AG08395 (cell line): ENCODE measurements around the gene TRIM41.
"Not testable (repeated sequence)": the region's sequence is repeated elsewhere in the genome, so short reads cannot be mapped to it uniquely, and the experiment has no call there.

Source experiments
- DNase-seq: peaks from one replicate; pipeline ENCODE4 v3.0.0; 2012; ENCODE audit warnings: mixed read lengths, low spot score

Gene TRIM41

DNA sequence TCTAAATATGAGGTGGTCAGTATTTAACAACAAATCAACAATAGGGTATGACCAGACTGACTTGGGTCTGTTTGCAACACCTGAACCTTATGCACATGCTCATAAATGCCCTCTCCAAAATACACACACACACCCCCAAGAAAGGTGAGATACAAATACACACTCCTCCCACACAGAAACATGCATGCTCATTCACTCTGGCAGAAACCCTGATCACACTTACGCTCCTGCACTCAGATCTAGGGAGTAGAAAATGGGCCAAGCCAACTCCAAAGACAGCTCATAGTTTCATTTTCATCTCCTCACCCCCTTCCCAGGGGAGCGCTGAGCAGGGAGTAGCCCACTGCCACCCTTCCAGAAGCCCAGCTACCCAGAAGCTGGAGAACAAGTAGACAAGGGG lies 29.4 kb upstream of the TRIM41 start:
- no peak for DNase-seq

DNA sequence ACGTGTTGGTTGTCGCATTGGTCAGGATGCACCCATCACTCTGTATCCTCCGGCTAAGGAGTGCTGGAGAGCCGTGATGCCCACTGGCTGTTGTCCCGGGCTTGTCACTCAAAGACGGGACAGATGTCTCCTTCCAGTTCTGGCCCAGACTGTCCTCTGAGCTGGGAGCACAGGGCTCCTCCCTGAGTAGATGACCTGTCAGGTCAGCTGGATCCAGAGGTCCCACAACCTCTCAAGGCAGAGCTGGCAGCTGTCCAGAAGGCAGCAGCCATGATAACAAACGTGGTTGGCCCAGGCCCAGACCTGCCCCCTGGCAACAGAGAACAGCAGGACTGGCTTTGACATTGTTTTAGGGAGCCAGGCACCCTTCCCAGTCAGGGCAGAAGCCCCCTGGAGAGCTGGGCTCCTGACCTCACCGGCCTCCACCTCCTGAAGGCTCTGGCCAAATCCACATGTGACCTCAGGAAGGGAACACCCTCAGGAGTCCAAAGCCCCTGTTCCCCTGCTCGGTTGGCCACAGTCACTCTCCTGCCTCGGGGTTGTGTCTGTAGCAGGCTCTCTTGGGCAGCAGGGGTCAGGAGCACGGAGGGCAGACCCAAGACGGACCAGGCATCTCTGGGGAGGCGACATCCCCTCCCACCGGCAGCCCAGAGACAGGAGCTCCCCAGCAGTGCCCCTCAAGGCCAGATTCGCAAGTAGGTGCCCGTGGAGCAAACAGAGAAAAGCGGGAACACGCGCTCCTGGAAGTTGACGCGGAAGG lies 28.4 kb upstream of the TRIM41 start:
- no peak for DNase-seq

DNA sequence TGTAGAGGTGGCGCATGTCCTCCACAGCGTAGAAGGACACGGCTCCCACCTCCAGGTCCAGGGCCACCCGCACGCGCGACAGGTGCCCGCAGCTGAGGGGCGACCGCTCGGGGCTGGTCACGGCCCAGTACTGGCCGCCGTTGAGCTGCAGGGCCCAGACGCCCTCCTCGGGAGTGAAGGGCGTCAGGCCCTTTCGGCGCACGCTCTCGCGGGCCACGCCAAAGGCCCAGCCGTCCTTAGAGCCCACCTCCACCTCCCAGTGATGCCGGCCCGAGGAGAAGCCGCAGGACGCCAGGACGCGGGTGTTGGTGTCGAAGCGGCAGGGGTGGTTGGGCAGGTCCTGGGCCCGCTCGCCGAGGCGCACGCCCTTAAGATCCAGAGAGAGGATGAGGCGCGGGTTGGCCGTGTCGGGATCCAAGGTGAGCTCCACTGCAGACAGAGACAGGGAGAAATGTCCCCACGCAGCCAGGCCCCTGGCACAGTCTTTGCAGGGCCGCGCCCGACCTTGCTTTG lies 27.8 kb upstream of the TRIM41 start:
- DNase-seq: no peak

DNA sequence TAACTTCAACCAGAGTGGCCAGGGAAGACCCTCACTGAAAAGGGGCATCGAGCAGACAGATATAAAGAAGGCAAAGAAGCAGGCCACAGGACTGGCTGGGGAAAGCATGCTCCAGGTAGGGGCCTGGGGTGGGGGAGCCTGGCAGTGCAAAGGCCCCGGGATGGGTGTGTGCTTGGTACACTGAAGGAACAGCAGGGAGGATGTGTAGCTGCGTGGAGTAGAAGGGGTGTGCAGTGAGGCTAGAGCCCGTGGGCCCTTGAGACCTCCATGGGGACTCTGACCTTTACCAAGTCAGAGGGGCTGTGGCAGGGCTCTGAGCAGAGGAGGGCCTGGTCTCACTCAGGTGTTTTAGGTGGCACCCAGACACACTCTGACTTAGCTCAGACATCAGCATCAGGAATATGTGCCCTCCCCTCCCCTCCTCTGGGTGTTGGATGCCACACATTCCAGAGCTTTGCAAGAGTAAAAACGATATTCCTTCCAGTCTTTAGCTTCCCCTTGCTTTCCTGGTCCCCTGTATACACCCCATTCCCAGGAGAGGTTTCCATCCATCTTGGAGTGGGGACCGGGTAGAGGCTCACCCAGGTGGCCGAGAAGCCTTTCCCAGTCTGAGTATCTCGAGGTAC lies 25.6 kb upstream of the TRIM41 start:
- no peak for DNase-seq

DNA sequence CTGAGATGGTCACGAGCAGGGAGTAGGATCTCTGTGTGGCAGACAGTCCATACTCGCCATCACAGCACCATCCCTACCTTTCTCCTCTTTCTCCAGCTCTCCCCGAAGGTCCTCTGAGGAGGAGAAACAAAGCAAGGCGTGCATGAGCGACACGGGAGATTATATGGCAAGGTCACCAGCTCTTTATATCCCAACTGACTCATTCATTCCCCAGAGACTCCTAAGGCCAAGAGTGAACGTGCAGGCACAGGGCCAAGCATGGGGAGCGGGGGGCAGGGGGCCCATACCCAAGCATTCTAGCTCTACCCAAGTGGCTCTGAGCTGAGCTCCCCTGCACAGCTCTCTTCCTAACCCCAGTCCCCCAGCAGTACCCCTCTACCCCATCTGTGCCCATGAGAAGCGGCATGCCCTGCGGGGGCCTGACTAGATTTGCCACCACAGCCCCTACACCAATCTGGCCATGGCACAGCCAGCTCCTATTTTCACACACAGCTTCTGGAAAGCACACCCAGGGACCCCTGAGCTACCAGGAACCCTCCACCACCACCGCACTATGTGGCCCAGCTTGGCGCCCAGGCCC lies 24.9 kb upstream of the TRIM41 start:
- DNase-seq: no peak

DNA sequence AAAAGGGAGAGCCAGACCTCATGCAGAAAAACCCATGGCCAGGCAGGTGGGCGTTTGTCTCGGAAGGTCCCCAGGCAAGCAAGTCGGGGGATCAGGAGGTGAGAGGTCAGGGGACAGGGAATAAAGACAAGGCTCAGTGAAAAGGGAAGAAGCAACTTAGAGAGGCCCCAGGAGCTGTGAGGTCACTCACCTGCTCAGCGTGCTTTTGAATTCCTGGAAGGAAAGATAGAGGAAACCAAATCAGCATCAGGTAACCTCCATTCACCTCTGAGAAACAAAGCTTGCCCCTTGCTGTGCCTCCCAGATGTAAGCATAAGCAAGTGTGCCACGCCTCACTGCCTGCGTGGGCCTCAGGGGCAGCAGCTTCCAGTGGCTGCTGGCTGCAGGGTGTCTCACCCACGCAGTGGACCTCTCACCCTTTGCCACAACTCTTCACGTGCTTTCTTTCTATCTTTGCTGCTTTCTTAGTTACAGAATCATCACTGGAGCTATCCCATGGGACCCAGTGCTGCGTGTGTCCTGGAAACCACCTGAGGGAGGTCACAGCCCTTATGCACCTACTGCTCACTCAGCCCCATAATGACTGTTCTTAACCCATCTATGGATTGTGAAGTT lies 24.1 kb upstream of the TRIM41 start:
- DNase-seq: no peak

DNA sequence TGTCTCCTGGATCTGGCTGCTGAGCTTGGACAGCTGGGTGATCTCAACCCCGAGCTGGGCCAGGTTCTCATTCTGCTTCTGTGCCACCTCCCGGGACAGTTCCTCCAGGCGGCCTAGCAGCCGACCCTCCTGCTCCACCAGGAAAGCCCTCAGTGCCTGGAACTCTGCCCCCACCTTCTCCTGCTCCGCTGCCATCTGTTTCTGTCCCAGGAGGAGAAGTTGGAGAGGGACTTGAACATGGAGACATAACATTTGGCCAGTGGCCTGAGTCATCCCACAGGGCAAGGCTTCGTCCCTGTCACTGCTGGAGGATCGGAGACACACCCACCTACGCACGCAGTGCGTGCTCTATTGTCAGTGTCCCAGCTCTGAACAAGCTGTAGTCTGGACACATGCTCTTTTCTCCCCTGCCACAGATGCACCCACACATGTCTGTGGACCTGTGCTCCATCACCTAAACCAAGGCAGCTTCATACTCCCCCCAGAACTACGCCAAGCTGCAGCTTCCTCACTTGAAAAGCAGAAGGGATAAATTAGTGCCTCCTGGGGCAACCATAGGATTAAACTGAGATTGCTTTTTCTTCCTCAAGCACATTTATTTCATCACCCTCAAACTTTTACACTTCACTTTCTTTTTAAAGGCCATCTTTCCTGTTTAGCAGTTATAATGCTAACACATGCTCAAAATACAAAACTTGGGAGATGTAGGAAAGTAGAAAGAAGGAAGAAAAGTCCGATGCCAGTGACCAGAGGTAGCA lies 23.0 kb upstream of the TRIM41 start:
- no peak for DNase-seq

DNA sequence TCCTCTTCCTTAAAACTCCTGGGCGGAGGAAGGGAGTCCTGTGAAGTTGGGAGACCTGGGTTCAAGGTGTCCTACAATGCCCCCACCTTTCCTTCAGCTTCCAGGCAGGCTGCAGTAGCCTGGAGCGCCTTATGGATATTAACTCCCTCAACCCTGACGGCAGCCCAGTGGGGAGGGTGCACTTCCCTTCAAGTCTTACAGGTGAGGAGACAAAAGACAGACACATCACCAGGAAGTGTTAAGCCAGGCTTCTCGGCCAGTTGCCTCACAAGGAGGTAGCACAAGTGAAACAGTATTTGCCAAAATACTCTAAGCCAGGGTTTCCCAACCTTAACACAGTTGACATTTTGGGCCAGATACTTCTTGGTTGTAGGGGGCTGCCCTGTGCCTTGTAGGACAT lies 22.3 kb upstream of the TRIM41 start:
- no peak for DNase-seq

DNA sequence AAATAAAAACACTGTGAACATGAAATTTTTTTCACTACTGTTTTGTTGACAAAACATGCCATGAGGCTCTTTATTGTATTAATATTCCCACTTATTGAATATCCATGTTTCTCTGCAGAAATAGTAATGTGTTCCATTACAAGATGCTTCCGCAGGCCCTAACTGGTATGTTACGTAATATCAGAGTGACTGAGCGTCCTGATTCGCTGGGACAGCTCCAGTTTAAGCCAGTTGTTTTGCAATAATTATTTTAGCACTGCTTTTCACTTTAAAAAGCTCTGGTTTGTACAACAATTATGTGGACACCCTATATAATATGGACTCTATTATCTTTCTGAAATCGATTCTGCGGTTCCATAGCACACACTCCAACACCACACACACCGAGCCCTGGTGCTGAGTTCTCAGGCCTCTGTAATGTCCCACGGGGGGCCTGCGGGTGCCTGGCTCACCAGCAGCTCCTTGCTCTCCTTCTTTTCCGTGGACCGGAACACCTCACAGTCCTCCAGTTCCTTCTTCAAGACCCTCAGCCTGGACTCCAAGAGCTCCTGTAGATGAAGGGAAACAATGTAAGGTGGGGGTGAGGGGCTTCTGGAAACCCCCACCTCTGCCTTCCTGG lies 19.9 kb upstream of the TRIM41 start:
- peak; percentile 66 for DNase-seq

DNA sequence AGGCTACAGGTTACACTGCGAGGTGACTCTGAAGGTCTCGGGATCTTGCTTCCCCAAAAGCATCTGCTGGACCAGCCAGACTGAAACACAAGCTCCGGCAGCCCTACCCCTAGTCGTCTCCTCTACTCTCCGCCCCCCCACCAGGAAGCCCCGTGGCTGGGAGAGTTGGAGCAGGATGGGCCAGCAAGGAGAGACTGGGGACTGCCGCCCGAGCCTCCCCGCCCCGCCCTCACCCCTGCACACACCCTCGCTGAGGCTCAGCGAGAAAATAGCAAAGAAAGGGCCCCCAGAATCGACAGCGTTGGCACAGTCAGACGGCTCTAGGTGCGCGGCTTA lies 19.3 kb upstream of the TRIM41 start:
- DNase-seq: no peak

DNA sequence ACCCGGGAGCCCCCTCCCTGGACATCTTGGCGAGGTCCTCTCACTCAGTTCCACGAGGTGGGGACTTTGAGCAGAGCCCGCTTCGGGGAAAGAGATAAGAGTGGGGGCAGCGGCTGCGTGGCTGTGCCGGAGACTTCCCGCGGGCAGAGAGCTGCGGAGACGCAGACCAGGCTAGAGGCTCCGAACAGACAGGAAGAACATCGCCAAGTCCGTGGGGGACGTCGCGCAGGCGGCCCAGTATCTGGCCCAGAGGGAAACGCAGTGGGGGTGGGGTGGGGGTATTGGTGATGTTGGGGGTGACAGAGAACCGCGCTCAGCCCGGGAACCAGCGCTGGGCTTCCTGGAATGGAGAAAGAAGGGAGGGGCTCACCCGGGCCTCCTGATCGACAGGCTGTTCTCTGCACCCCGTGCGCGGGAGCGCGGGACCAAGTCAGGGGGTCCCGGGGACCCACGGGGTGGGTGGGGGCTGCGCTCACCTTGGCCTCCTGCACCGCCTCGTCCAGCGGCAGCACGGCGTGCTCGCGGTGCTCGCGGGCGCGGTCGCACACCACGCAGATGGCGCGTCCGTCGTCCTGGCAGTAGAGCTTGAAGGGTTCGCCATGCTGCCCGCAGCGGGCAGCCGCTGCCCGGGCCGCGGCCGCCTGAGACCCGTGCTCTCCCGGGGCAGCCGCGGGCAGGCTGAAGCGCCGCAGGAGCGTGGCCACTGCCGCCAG lies 18.8 kb upstream of the TRIM41 start:
- peak; percentile 33 for DNase-seq

DNA sequence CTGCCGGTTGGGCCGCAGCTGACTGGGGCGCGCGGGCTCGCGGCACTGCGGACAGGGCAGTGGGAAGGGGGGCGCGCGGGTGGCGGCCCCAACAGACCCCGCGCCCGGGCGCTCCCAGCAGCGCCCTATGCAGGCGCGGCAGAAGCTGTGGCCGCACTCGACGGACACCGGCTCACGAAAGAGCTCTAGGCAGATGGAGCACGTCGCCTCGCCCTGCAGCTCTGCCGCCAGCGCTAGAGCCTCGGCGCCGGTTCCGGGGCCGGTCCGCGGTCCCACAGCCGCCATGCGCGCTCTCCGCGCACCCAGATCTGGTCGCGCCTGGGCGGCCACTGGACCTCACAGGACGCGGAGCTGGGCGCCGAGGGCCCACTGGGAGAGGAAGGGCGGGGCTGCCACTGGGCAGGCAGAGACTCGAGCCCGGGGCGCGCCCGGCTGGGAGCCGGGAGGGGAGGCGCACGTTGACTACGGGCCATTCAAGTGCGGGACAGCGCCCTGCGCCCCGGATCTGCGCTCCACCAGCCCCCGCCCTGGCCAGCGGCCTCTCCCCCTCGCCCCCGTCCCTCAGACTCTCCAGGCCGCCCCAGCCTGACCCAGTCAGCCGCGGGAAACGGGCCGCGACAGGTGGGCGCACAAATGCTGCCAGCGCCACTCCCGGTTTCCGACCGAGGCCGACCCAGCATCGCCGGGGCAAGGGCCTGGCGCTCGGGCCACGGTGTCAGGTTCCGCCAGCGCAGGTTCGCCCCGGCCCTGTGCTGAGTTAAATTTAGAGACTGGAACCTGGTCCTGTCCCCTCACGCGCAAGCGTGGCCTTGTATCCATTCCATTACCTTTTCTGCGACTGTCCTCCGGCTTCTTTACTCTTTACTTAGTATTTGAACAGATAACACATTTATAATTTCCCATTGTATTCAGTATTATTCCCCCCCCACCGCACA lies 18.0 kb upstream of the TRIM41 start, which contains the start of gene TRIM7:
TSS of gene TRIM7 (minus strand) at position 371 of the 935 bp plus-strand sequence. CDS start at position 285, 86 bp downstream.
- peak; percentile 37 for DNase-seq

DNA sequence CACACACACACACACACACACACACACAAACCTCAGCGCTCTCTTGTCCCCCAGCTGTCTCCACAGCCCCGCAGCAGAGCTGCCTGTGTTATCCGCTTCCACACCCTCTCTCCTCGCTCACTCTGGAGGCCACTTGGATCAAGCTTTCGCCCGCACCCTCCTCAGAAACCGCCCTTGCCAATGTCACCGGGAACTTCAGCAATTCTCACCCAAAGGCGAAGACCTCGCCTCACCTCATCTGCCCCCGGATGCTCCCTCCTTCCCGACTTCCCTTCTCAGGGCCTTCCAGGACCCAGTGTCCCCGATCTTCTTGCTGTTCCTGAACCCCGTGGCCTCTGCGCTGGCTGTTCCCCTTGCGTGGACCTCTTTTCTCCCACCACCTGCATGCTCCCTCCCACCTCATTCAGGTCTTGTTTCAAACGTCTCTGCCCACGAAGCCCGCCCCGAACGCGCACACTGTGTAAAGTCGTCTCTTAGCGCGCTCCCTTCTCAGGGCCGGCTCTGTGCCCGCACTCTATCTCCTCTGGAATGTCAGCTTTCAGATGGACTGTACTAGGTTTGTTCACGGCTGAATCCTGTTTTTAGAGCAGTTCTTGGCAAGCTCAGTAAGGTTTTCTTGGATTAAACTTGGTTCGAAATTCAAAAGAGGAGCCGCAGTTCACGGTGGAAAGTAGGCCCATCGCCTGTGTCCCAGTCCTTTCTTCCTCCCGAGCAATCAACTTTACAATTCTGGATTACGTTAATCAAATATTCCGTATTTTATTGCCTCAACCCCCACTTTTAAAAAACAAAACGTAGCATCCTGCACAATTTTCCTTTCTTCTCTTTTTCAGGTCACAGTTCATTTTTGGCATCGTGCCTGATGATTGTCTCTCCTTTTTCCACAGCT lies 17.1 kb upstream of the TRIM41 start:
- DNase-seq: no peak

DNA sequence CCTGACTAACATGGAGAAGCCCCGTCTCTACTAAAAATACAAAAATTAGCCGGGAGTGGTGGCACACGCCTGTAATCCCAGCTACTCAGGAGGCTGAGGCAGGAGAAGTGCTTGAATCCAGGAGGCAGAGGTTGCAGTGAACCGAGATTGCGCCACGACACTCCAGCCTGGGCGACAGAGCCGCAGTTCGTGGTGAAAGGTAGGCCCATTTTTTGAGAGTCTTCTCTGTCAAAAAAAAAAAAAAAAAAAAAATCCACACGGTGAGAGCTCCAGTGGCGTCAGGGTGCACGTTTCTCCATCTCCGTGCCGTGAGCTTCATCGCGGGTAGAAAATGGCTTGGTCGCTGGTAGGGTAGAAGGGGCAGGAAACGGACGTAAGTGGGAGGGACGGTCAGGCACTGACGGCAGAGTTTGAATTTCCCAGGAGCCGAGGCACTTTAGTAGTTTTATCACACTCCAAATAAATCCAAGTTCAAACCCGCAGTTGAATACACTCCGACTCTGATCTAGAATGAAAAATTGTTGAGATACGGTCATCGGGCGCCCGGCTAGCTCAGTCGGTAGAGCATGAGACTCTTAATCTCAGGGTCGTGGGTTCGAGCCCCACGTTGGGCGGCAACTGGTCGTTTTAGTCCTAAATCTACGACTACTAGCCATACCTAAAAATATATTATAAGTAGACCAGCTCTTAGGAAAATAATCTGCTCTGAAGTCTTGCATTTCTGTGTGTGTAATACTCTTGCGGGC lies 15.7 kb upstream of the TRIM41 start:
- peak; percentile 72 for DNase-seq

DNA sequence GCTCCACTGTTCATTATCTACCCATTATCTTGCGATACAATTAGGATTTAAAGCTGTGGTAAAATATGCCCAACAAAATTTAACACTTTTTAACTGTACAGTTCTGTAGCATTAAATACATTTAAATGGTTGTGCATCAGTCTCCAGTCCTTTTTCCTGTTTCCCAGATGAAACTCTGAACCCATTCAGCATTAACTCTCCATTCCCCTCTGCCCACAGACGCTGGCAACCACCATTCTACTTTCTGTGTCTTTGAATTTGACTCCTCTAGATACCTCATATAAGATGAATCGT lies 15.2 kb upstream of the TRIM41 start:
- no peak for DNase-seq

DNA sequence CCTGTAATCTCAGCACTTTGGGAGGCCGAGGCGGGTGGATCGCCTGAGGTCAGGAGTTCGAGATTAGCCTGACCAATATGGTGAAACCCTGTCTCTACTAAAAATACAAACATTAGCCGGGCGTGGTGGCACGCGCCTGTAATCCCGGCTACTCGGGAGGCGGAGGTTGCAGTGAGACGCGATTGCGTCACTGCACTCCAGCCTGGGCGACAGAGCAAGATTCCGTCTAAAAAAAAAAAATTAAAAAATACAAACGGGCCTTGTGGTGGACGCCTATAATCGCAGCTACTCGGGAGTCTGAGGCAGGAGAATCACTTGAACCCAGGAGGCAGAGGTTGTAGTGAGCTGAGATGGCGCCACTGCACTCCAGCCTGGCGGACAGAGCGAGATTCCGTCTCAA lies 14.1 kb upstream of the TRIM41 start:
- DNase-seq: not testable (repeated sequence)

DNA sequence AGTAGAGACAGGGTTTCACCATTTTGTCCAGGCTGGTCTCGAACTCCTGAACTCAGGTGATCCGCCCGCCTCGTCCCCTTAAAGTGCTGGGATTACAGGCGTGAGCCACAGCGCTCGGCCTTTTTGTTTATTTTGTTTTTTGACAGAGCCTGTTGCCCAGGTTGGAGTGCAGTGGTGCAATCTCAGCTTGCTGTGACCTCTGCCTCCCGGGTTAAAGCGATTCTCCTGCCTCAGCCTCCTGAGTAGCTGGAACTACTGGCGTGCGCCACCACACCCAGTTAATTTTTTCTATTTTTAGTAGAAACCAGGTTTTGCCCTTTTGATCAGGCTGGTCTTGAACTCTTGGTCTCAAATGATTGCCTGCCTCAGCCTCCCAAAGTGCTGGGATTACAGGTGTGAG lies 12.9 kb upstream of the TRIM41 start:
- DNase-seq: not testable (repeated sequence)

DNA sequence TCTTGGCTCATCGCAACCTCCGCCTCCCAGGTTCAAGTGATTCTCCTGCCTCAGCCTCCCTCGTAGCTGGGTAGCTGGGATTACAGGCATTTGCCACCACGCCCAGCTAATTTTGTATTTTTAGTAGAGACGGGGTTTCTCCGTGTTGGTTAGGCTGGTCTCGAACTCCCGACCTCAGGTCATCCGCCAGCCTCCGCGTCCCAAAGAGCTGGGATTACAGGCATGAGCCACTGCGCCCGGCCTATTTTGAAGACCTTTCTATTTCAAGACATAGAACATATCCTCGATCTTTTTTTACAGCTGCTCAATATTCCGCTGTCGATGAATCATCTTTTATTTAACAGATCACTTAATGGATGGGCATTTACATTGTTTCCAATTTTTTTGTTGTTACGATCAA lies 12.4 kb upstream of the TRIM41 start:
- DNase-seq: not testable (repeated sequence)
